ENCODE results near the gene CRY1. TPM values are rescaled to one million over a fixed set of nuclear protein-coding genes. Genes with fewer than 3 reads are reported as not detected.

CRY1 gene
- polyA plus RNA-seq, 1 of the 3 experiments (the other 2 are of a cell fraction) = 4.9 TPM

- H3K4me3 ChIP-seq (ENCODE audit: low read depth in 2 of 2, low read length in 1 of 2) = no peak overlapping the region
- H4K20me1 ChIP-seq (ENCODE audit: insufficient read depth) = no peaks in the 10 kb centered on the region
- TF ChIP-seq, protein P1, sequence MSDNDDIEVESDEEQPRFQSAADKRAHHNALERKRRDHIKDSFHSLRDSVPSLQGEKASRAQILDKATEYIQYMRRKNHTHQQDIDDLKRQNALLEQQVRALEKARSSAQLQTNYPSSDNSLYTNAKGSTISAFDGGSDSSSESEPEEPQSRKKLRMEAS (IDR thresholded peaks at IDR 0.05; ENCODE audit: low read depth) = no peak
- TF ChIP-seq GABPA (IDR thresholded peaks at IDR 0.05; ENCODE audit: low read depth) (no peak), TCF12 (IDR thresholded peaks at IDR 0.05) (no peak), RFX5 (IDR thresholded peaks at IDR 0.05; ENCODE audit: low read length) (no peak), USF1 (IDR thresholded peaks at IDR 0.05; ENCODE audit: borderline replicate concordance, low read depth) (no peak), EP300 (IDR thresholded peaks at IDR 0.05; ENCODE audit: borderline replicate concordance in 1 of 2, low read depth in 1 of 2, low read length in 1 of 2) (no peak)
- TF ChIP-seq, protein P2, sequence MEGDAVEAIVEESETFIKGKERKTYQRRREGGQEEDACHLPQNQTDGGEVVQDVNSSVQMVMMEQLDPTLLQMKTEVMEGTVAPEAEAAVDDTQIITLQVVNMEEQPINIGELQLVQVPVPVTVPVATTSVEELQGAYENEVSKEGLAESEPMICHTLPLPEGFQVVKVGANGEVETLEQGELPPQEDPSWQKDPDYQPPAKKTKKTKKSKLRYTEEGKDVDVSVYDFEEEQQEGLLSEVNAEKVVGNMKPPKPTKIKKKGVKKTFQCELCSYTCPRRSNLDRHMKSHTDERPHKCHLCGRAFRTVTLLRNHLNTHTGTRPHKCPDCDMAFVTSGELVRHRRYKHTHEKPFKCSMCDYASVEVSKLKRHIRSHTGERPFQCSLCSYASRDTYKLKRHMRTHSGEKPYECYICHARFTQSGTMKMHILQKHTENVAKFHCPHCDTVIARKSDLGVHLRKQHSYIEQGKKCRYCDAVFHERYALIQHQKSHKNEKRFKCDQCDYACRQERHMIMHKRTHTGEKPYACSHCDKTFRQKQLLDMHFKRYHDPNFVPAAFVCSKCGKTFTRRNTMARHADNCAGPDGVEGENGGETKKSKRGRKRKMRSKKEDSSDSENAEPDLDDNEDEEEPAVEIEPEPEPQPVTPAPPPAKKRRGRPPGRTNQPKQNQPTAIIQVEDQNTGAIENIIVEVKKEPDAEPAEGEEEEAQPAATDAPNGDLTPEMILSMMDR (IDR thresholded peaks at IDR 0.05) = no peak
- TF ChIP-seq, protein P3, sequence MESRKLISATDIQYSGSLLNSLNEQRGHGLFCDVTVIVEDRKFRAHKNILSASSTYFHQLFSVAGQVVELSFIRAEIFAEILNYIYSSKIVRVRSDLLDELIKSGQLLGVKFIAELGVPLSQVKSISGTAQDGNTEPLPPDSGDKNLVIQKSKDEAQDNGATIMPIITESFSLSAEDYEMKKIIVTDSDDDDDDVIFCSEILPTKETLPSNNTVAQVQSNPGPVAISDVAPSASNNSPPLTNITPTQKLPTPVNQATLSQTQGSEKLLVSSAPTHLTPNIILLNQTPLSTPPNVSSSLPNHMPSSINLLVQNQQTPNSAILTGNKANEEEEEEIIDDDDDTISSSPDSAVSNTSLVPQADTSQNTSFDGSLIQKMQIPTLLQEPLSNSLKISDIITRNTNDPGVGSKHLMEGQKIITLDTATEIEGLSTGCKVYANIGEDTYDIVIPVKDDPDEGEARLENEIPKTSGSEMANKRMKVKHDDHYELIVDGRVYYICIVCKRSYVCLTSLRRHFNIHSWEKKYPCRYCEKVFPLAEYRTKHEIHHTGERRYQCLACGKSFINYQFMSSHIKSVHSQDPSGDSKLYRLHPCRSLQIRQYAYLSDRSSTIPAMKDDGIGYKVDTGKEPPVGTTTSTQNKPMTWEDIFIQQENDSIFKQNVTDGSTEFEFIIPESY (IDR thresholded peaks at IDR 0.05; ENCODE audit: borderline replicate concordance, low read depth) = no peak
- no peaks in the 10 kb centered on the region for H3K9me3 ChIP-seq
- no peak overlapping the region for H3K27ac ChIP-seq (ENCODE audit: low read depth in 2 of 2, low read length in 1 of 2)
- no peaks in the 10 kb centered on the region for H3K9me2 ChIP-seq
- no peaks in the 10 kb centered on the region for H3K4me1 ChIP-seq (ENCODE audit: control insufficient read depth in 1 of 2, insufficient read depth in 2 of 2, low read depth in 1 of 2, low read length in 1 of 2)
- no peak overlapping the region for H2AFZ ChIP-seq (ENCODE audit: low read depth)
- ChIA-PET CTCF (interaction anchor here (2.9 to 5.7 kb wide), 3 partner anchors 12 to 18 kb away, joined by 12 to 55 read pairs (median 46); partner anchors contain the start of gene CRY1), POLR2A (no interaction called here)
- no peaks in the 10 kb centered on the region for H3K36me3 ChIP-seq (replicated peaks in 1 of 2; ENCODE audit: control insufficient read depth in 1 of 2, insufficient read depth in 2 of 2, low read length in 1 of 2)
- H3K4me2 ChIP-seq = no peak overlapping the region
- H3K79me2 ChIP-seq (ENCODE audit: insufficient read depth) = no peaks in the 10 kb centered on the region
- H3K27me3 ChIP-seq (ENCODE audit: insufficient read depth) = no peaks in the 10 kb centered on the region; the same call in 1 of the 2 replicates
- H3K9ac ChIP-seq = no peak overlapping the region
- no peak for DNase-seq
- H3F3A ChIP-seq (replicated peaks; ENCODE audit: insufficient read depth) = no peaks in the 10 kb centered on the region
These were observed 10.2 kb upstream of the CRY1 start for GRCh38 chr12:107103516-107103915.

DNA sequence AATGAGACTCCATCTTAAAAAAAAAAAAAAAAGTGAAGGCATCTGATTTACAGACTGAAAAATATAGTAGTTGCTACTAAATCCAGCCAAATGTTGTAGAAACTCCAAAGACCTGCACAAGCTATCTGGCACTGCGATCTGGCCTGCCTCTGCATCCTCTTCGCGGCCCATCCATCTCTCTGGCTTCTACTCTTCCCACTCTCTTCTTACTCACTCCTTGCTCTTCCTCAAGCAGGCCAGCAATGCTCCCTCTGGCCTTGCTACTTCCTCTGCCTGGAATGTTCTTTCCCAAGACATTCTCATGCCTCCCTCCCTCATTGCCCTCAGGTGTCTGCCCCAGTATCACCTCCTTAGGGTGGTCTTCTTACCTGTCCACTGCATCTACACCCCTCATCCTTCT lies 9.7 kb upstream of the CRY1 start:
- ChIA-PET POLR2A (no interaction called here), CTCF (interaction anchor here (1.0 to 5.7 kb wide), 3 partner anchors 11 to 13 kb away, joined by 3 to 55 read pairs (median 46); partner anchors contain the start of gene CRY1)
- Histone ChIP-seq H3K4me3 (ENCODE audit: low read depth in 2 of 2, low read length in 1 of 2) (no peak overlapping the region), H3K36me3 (replicated peaks in 1 of 2; ENCODE audit: control insufficient read depth in 1 of 2, insufficient read depth in 2 of 2, low read length in 1 of 2) (no peaks in the 10 kb centered on the region), H4K20me1 (ENCODE audit: insufficient read depth) (no peaks in the 10 kb centered on the region), H2AFZ (ENCODE audit: low read depth) (no peak overlapping the region), H3K79me2 (ENCODE audit: insufficient read depth) (no peaks in the 10 kb centered on the region), H3K9ac (no peak overlapping the region), H3K27ac (ENCODE audit: low read depth in 2 of 2, low read length in 1 of 2) (no peak overlapping the region), H3K4me2 (no peak overlapping the region), H3K9me2 (no peaks in the 10 kb centered on the region), H3K27me3 (ENCODE audit: insufficient read depth) (no peaks in the 10 kb centered on the region; the same call in 1 of the 2 replicates), H3K9me3 (no peaks in the 10 kb centered on the region), H3F3A (replicated peaks; ENCODE audit: insufficient read depth) (no peaks in the 10 kb centered on the region), H3K4me1 (ENCODE audit: control insufficient read depth in 1 of 2, insufficient read depth in 2 of 2, low read depth in 1 of 2, low read length in 1 of 2) (no peaks in the 10 kb centered on the region)
- DNase-seq = no peak
- 85% methylated on average over 3 of the region's 3 CpGs for WGBS (ENCODE audit: low lambda C conversion rate)
- TF ChIP-seq, protein P4, sequence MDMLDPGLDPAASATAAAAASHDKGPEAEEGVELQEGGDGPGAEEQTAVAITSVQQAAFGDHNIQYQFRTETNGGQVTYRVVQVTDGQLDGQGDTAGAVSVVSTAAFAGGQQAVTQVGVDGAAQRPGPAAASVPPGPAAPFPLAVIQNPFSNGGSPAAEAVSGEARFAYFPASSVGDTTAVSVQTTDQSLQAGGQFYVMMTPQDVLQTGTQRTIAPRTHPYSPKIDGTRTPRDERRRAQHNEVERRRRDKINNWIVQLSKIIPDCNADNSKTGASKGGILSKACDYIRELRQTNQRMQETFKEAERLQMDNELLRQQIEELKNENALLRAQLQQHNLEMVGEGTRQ (IDR thresholded peaks at IDR 0.05; ENCODE audit: borderline replicate concordance, low read depth, low read length) = no peak
- TF ChIP-seq, protein P5, sequence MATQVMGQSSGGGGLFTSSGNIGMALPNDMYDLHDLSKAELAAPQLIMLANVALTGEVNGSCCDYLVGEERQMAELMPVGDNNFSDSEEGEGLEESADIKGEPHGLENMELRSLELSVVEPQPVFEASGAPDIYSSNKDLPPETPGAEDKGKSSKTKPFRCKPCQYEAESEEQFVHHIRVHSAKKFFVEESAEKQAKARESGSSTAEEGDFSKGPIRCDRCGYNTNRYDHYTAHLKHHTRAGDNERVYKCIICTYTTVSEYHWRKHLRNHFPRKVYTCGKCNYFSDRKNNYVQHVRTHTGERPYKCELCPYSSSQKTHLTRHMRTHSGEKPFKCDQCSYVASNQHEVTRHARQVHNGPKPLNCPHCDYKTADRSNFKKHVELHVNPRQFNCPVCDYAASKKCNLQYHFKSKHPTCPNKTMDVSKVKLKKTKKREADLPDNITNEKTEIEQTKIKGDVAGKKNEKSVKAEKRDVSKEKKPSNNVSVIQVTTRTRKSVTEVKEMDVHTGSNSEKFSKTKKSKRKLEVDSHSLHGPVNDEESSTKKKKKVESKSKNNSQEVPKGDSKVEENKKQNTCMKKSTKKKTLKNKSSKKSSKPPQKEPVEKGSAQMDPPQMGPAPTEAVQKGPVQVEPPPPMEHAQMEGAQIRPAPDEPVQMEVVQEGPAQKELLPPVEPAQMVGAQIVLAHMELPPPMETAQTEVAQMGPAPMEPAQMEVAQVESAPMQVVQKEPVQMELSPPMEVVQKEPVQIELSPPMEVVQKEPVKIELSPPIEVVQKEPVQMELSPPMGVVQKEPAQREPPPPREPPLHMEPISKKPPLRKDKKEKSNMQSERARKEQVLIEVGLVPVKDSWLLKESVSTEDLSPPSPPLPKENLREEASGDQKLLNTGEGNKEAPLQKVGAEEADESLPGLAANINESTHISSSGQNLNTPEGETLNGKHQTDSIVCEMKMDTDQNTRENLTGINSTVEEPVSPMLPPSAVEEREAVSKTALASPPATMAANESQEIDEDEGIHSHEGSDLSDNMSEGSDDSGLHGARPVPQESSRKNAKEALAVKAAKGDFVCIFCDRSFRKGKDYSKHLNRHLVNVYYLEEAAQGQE (IDR thresholded peaks at IDR 0.05; ENCODE audit: low read depth, low read length) = no peak
- no peak for TF ChIP-seq IRF3 (IDR thresholded peaks at IDR 0.05; ENCODE audit: low read depth, low read length)
- no peak for TF ChIP-seq YY1 (IDR thresholded peaks at IDR 0.05; ENCODE audit: low read depth)
- TF ChIP-seq NRF1 (IDR thresholded peaks at IDR 0.05; ENCODE audit: low read depth, low read length) = no peak
- TF ChIP-seq GABPA (IDR thresholded peaks at IDR 0.05; ENCODE audit: low read depth) = no peak
- no peak for TF ChIP-seq EZH2phosphoT487 (IDR thresholded peaks at IDR 0.05; ENCODE audit: borderline replicate concordance, low read depth)
- no peak for TF ChIP-seq EP300 (IDR thresholded peaks at IDR 0.05; ENCODE audit: borderline replicate concordance in 1 of 2, low read depth in 1 of 2, low read length in 1 of 2)
- no peak for TF ChIP-seq NFIC (IDR thresholded peaks at IDR 0.05; ENCODE audit: borderline replicate concordance)
- TF ChIP-seq SMC3 (IDR thresholded peaks at IDR 0.05; ENCODE audit: low read depth, low read length) = no peak
